Measurements from ENCODE around the gene MCOLN2. TPM values are rescaled to one million over a fixed set of nuclear protein-coding genes. Genes with fewer than 3 reads are reported as not detected.

Gene MCOLN2
- total and polyA plus RNA-seq, 2 of the 4 experiments (the other 2 are of a cell fraction): 0.43 to 0.54 TPM

- CTCF ChIA-PET: no interaction called here
- intact Hi-C loops (cut with micrococcal nuclease): no loop called here
- ATAC-seq (ENCODE audit: low read depth): no peak
Observed at GRCh38 chr1:84988588-84988987, 8.3 kb downstream of the MCOLN2 start.

More at GRCh38 chr1:84988588-84988987, 8.3 kb downstream of the MCOLN2 start:
- Histone ChIP-seq H3K23ac (ENCODE audit: low read depth, low read length) (no peak overlapping the region), H3K4ac (ENCODE audit: low read depth, low read length) (no peak overlapping the region), H4K8ac (ENCODE audit: low read depth in 2 of 2, low read length in 2 of 2) (no peak overlapping the region), H4K20me1 (ENCODE audit: insufficient read depth, low read length) (no peaks in the 10 kb centered on the region), H3K9me3 (ENCODE audit: control insufficient read depth, insufficient read depth, low read length) (no peaks in the 10 kb centered on the region), H3K9me1 (ENCODE audit: insufficient read depth, low read length) (no peaks in the 10 kb centered on the region), H3K79me1 (ENCODE audit: low read depth in 1 of 2, low read length in 2 of 2) (no peaks in the 10 kb centered on the region), H3K18ac (ENCODE audit: low read depth, low read length) (no peak overlapping the region), H4K5ac (ENCODE audit: low read depth, low read length) (no peak overlapping the region), H3K27me3 (ENCODE audit: control insufficient read depth, insufficient read depth, low read length) (peaks cover 13% of the 10 kb centered on the region), H2BK20ac (ENCODE audit: low read depth, low read length) (no peak overlapping the region), H2BK5ac (ENCODE audit: low read depth, low read length, poor library complexity, severe bottlenecking) (no peak overlapping the region), H2BK120ac (ENCODE audit: low read depth, low read length) (no peak overlapping the region), H2AFZ (replicated peaks; ENCODE audit: low read length, poor library complexity) (no peak overlapping the region), H3K4me1 (ENCODE audit: control insufficient read depth, insufficient read depth, low read length) (no peaks in the 10 kb centered on the region), H2AK9ac (replicated peaks; ENCODE audit: low read depth, low read length, poor library complexity) (no peak overlapping the region), H3K36me3 (ENCODE audit: control insufficient read depth, insufficient read depth, low read length) (no peaks in the 10 kb centered on the region), H2AK5ac (ENCODE audit: low read depth, low read length) (no peak overlapping the region), H3K27ac (ENCODE audit: insufficient read depth, low read length) (no peak overlapping the region), H4K91ac (ENCODE audit: insufficient read depth, low read depth, low read length) (no peak overlapping the region), H2BK15ac (ENCODE audit: low read depth, low read length) (no peak overlapping the region), H3K9ac (ENCODE audit: low read depth, low read length) (no peak overlapping the region), H3K4me2 (ENCODE audit: low read depth, low read length) (no peak overlapping the region), H3K56ac (ENCODE audit: extremely low read depth, insufficient read depth, low read length) (no peak overlapping the region), H3K4me3 (ENCODE audit: insufficient read depth, low read depth, low read length) (no peak overlapping the region), H3K14ac (replicated peaks; ENCODE audit: low read depth, low read length) (no peak overlapping the region)
- DNase-seq: no peak
- no TSS peak for BruUV-seq (replicated peaks)
- POLR2A ChIA-PET (ENCODE audit: unreplicated experiment): no interaction called here
- WGBS, 2 experiments (ENCODE audit: extremely low coverage in 2 of 2, insufficient read length in 1 of 2): 80% methylated on average over 1 of the region's 2 CpGs; no CpG with 5 or more reads in 1 of the 2 experiments
- in situ Hi-C loops (cut with MboI; ENCODE audit: low sequenced_read_pairs) (no loop called here), dilution Hi-C loops (cut with HindIII; ENCODE audit: low sequenced_read_pairs, unreplicated experiment) (no loop called here)
- TF ChIP-seq USF2 (IDR thresholded peaks at IDR 0.05; ENCODE audit: low read depth, low read length) (no peak), CEBPB (IDR thresholded peaks at IDR 0.05; ENCODE audit: low read depth, low read length) (no peak), CTCF (conservative IDR thresholded peaks at IDR 0.05; ENCODE audit: low read depth, low read length) (no peak)

All from IMR-90 (cell line).